HG03432 (cell line): ENCODE data around the gene RPS6KA1.

ENCODE experiments used
- ATAC-seq: cut with Tn5 transposase; IDR thresholded peaks from one replicate; pipeline ENCODE4 v1.9.1; 2021; ENCODE audit warnings: mild to moderate bottlenecking, moderate library complexity; ENCODE audit not compliant: unreplicated experiment

Gene RPS6KA1

DNA sequence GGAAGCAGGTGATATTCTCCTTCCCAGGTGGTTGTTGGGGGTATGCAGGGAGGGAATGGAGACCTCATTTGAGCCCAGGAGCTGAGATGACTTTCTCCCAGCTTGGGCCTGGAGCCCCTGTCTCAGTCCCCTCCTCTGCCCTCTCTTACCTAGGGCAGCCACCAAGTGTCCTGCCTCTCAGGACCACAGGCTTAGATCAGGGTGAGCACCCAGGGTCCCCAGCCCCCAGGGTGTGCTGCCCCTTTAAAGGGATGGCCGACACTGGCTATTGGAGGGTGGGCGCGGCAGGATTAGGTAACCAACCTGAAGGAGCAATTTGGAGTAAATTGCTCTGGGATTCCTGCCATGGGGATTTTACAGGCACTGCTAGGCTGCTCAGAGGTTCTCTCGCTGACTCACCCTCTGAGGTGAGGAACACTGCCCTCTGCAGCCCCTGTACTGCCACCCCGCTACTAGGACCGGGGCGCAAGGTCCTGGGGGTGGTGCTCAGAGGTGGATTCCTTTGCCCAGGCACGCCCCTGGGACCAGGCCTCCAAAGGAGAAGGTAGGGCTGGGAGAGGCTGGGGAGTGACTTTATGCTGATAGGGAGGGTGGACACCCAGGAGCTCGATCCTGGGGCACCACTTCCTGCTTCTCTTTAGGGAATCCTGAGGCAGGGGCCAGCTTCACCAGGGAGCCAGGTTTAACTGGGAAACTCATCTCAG, 1.5 kb downstream of the RPS6KA1 start:
- ATAC-seq = no peak

DNA sequence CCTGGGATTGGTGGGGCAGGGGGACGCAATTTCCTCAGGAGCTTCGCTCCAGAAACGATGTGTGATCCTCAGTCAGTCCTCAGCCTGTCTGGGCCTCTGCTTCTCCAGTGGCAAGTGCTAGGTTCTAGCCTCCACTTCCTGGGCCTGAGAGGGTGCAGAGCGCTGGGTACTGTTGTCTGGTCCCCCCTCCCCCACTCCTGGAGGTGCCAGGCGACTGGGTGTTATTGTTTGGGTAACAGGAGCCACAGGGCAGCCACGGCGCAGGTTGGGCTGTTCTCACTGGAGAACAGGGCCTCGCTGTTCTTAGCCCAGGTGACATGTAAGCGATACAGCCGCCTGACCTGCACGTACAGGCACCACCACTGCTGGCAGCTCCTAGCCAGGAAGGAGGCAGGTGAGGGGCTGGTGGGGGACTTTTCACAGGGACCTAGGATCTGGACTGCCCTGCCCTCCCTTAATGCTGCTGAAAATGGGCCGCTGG, 2.1 kb downstream of the RPS6KA1 start:
- no peak for ATAC-seq

DNA sequence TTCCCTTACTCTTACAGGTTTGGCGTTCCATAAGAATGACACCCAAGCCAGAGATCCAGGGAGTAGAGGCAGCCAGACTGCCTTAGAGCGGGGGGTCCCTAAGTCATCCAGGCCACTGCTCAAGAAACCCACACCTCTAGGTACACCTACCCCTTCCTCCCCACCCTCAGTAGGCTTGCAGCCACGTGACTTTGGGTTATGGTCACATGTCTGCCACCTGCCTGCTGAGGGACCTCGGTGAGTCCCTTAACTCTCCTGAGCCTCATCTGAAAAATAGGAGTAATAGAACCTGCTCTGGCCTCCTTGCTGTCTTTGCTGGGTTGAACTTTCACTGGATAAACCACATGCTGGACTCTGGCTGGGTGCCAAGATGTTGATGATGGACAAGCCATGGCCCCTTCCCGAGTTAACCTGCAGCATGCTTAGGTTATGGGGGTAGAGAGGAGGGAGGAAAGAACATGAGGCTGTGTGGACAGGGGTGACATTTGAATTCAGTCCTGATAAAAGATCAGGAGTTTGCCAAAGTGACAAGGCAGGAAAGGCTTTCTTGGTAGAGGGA, 4.5 kb downstream of the RPS6KA1 start:
- no peak for ATAC-seq

DNA sequence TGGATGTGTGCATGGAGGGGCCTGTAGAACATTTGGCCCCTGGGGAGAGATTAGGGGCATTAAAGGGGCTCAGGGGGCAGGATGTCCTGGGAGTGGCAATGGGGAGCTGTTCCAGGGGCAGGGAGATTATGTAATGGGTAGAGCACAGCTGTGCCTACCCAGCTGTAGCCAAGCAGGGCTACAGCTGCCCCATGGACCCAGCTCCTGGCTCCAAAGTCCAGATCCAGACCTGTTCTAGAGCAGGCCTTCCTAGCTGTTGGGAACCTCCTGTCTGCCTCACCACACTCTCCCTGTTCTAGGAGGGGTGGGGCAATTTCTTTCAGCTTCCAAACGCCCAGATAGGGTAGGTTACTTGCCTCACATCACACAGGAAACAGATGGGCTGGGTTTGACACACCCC, 5.6 kb downstream of the RPS6KA1 start:
- no peak for ATAC-seq

DNA sequence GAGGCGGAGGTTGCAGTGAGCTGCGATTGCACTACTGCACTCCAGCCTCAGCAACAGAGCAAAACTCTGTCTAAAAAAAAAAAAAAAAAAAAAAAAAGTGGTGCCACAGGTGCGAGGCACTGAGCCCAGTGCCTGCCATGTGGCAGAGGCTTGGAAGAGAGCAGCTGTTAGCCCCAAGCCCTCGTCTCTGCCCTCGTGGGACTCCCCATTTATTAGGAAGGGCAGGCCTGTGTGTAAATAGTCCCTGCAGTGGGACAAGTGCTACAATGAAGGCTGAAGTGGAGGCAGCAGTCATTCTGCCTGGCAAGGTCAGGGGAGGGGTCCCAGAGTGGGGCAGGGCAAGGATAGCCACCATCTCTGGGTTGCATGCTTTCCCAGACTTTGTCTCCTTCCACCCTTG, 6.5 kb downstream of the RPS6KA1 start:
- ATAC-seq = no peak

DNA sequence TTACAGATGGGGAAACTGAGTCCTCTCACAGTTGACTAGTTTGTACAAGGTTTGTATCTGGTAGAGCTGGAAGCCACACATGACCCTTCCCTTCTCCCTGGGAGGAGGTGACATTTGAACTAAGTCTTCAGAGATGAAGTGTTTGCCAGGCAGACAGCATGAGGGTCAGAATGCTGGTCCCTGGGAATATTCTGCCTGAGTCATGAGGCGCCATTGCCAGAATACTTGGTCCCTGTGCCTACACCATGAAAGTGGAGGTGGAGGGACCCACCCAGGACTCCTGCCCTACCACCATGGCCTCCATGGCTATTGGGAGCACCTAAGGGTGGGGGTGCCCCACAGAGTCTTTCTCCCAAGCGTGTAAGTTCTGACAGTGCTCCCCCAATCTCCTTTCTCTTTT, 7.0 kb downstream of the RPS6KA1 start:
- no peak for ATAC-seq

DNA sequence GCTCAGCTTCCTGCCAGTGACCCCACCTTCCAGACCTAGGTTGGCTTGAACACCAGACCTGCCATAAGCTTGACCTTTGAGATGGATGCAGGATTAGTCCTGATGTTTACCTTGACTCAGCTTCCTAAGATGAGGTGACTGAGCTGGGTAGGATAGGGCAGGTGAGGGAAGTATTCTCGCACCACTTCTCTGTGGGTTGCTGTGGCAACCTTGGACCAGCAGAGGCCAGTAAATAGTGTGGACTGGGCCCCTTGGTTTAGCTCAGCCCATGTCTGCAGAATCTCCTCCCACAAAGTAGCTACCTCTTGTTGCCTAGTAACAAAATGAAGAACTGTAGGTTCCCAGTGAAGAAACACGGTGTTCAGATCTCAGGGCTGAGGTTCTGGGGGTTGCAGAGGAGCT, 8.4 kb downstream of the RPS6KA1 start:
- ATAC-seq = no peak

DNA sequence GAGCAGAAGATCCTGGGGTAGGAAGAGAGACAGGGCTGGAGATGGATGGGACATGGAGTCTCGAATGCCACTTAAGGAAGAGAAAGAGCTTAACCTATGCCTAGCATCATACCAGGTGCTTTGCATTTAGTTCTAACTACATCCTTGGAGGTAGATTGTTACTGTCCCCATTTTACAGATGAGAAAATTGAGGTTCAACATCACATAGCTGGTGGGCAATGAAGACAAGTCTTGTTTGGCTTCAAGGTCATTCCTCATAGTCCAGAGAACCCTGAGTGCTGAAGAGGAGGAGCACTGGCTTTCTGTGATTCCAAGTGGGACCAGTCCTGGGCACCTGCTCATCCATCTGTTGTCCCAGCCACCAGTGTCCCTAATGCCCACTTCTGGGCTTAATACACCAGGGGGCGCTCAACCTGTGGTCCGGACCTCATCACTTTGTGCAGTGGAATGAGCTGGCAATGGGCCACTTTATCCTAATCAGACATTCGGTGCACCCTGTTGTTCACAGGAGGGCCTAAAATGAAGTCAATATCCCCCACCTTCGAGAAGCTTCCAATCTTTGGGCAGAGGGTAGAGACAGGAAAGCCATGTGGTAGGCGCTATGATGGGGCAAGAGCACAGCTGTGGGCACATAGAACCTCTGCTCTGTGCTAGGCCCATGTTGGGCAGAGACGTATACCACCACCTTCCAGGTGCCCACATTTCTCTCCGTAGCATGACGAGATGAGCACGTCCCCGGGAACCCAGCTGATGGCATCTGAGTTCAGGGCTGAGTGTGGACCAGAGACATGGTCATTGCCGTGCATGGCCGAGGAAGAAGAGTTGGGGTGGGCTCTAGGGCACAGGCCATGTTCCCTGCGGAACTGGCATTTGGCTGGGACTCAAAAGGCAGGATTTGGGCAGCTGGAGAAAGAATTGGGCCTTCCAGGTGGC, 9.2 kb downstream of the RPS6KA1 start:
- ATAC-seq = no peak

DNA sequence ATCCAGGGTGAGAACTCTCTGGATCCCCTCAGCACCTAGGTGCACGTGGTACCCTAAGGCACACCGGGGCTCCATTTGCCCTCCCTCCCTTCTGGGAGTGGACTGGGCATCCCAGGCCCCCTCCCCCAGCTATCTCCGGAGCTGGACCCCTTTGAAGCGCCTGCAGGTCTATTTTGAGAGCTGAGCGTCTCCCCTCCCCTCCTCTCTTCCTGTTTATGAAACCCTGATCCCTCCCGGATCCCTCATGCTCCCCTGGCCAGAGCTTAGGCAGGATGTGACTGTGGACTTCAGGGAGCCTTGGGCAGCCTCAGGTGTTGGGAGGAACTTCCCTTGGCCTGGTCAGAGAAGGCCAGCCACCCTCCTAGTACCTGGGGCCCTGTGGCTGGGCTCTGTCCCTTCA, 10.2 kb downstream of the RPS6KA1 start:
- no peak for ATAC-seq

DNA sequence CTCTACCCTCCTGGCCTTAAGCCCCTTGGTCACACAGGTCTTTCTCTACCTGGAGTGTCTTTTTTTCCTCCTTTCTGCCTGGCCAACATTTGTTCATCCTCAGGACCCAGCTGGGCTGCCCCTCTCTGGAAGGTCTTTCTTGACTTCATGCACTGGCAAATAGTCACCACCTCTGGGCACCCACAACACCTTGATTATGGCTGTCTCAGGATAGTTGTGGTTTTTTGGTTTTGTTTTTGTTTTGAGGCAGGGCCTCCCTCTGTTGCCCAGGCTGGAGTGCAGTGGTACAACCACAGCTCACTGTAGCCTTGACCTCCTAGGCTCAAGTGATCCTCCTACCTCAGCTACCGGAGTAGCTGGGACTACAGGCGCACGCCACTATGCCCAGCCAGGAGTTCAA, 10.8 kb downstream of the RPS6KA1 start:
- no peak for ATAC-seq

DNA sequence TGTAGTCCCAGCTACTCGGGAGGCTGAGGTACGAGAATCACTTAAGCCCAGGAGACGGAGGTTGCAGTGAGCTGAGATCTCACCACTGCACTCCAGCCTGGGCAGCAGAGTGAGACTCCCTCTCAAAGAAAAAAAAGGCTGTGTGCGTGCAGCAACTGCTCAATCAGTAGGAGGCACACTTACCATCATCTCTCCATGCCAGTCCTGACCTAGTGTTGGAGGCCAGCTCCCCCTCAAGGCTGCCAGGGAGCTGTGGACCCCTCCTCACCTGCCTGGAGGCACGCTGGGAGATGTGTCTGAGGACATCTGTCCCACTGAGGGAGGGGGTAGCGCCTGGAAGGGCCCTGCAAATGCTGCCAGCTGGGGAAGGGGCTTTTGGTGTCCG, 11.9 kb downstream of the RPS6KA1 start:
- ATAC-seq = no peak

DNA sequence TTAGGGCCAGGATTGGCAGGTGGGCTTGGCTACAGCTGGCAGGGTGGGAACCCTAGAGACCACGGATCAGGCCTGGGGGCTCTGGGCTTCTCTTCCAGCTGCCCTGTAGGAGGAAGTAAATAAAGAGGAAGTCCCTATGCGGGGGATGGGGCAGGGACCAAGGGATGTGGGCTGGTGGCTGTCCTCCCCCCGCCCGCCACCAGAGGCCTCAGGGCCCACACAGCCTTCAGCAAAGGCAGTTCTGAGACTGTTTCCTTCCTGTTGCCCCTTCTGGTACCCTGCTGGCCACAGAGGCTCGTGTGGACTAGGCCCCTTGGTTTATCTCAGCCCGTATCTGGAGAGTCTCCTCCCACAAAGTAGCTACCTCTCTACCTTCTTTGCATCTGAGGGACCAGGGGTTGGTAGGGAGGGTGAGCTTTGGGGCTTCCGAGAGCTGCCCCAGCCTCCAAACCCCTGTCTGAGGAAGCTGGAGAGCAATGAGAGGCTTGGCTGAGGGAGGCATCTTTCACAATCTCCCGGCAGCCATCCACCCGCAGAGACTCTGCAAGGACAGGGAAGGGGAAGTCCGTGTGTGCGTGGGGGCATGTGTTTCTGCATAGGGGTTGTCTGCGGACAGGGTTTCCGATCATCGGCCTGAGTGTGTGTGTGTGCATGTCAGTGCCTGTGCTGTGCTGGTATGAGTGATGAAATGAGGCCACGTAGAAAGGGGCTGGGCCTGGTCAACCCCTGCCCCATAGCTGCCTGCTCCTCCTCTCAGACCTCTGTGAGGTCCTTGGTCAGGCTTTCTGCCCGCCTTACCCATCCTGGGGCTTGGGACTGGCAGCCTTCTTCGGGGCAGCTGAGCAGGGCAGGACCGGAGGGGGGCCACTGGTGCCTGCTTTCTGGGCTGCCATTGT, 12.5 kb downstream of the RPS6KA1 start:
- peak; percentile 58 for ATAC-seq

DNA sequence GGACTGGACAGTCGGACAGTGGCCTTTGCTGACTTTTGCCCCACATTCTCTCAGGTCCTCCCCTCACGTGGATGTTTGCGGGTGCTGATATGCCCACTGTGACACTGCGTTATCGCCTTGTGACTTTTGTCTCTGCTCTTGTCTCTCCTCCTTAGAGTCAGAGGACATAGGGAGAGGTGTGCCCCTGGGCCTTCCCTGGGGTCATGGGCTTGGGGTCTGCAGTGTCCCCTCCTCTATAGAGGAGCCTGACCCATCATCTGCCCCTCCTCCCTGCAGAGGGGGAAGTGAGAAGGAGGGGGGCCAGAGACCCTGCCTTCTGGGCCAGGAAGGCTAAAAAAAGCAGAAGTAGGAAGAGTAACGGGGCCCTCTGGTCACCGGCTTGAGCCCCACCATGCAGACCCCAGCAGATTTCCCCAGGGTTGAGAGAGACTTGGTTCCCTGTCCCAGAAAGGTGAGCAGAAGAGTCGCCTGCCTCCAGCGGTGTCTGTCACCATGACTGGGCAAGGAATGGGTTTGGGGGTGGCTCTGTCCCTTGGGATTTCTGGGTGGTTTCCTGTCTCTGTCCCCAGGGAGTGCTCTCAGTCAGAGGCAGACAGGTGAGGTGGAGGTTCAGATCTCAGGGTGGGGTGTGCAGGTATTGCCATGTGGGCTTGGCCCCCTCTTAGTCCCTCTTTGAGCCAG, 13.3 kb downstream of the RPS6KA1 start:
- no peak for ATAC-seq

DNA sequence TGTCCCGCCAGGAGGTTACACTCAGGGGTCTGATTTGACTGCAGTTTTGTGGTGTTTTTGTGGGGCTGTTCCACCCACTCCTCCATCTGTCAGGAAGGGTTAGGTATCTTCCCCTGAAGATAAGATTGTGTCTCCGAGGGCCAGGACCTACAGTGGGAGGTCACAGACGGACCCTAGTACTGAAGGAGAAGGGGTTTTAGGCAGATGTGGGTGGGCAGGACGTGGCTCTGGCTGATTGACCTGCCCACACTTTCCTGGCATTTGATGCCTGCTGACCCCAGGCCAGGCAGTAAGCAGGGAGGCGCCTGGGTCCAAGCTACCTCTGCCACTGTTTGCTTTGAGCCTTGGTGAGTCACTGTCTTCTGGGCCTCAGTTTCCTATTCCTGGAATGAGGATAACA, 13.9 kb downstream of the RPS6KA1 start:
- no peak for ATAC-seq

DNA sequence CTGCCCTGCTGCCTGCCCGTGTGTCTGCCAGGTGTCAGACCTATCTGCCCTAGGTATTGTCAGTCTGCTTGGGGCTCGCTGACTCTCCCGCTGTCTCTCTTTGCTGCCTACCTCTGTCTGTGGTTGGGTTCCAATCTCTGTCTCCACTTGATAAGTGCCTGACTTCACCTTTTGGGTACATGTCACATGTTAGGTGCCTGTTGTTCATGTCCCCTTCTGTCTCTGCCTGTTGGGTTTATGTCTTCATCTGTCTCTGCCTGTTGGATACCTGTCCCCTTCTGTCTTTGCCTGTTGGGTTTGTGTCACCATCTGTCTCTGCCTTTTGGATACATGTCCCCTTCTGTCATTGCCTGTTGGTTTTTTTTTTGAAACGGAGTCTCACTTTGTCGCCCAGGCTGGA, 14.6 kb downstream of the RPS6KA1 start:
- no peak for ATAC-seq

DNA sequence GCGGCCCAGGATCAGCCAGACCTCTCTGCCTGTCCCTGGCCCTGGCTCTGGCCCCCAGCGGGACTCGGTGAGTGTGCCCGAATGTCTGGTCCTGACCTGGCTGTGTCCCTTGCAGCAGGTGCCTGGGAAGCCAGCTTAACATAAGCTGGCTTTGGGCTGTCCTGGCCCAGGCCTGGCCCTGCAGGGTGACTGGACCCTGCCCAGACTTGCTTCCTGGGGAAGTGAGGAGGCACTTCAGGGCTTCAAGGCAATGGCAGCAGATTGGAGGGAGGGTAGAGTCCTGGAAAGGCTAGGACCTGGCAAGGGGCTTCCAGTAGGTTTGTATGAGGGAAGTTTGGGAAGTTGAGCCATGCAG, 16.4 kb downstream of the RPS6KA1 start:
- ATAC-seq = no peak

DNA sequence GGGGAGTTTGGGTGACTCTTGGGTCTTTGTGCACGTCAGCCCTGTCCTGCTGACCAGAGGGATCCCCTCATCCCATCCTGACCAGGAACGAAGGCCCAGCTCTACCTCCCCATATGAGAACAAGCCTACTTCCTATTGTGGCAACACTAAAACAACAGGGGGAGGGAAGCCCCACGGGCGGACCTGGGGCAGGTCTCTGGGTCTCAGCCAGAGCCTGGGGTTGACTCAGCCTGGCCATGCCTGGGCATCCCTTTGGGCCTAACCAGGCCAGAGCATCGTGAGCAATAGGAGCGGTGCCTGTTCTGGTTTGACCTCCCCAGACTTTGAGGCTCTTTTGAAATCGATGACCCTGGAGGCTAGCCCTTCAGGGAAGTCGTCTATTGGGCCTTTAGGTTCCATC, 16.8 kb downstream of the RPS6KA1 start:
- ATAC-seq = no peak

DNA sequence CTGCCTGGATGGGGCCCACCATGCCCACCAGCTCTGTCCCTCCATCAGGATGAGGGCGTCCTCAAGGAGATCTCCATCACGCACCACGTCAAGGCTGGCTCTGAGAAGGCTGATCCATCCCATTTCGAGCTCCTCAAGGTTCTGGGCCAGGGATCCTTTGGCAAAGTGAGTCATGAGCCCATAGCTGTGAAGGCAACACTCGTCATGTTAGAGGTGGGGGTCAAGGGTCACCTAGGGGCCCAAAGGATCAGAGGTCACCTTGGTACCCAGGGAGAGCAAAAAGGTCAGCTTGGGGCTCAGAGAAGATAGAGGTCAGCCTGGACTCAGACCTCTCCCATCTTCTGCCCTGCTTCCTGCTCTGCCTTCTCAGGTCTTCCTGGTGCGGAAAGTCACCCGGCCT, 17.3 kb downstream of the RPS6KA1 start:
- no peak for ATAC-seq

DNA sequence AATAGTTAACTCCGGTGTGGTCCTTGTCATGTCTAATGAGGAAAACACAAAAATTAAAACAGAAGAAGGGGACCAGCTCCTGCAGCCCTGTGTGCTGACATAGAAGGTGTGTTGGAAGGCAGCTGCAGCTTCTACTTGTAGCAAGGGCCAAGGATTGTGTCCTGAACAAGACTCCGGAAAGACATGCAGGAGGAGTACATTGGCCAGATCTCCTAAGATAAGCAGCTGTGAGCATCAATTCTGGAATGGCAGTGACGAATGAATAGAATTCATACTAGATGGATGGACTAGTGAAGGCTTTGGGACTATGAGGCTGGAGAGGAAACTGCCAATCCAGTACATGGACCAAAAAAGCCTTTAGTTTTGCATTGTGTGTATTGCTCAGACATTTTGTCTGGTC, 19.3 kb downstream of the RPS6KA1 start:
- no peak for ATAC-seq

DNA sequence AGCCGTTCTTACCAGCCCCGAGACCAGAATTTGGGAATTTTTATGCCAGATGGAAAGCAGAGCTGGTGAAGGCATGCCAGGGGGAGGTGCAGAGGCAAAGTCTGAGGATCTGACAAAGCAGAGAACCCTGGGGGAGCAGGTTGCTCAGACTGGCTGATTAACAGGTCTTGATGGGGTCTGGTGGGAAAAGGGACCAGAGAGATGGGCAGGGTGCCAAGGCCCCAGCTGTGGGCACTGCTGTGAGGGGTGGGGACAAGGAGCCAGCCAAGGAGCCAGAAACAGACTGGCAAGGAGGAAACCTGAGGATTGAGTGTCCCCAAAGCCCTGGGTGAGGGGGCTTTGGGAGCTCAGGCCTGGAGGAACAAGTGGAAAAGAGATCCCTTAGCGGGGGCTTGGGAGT, 21.4 kb downstream of the RPS6KA1 start:
- ATAC-seq = no peak
